Stimulated activated CD8-positive, alpha-beta memory T cell treated with anti-CD3 and anti-CD28 coated beads, Interleukin-15, amount 100 ng/mL, for 48 hours (primary cell): ENCODE results near the gene WWC1.

Source experiments
- DNase-seq, 2 donors: peaks; one replicate each; pipeline ENCODE4 v3.0.0-alpha.2; 2020; ENCODE audit warnings: low read depth in 2 of 2

The WWC1 gene

DNA sequence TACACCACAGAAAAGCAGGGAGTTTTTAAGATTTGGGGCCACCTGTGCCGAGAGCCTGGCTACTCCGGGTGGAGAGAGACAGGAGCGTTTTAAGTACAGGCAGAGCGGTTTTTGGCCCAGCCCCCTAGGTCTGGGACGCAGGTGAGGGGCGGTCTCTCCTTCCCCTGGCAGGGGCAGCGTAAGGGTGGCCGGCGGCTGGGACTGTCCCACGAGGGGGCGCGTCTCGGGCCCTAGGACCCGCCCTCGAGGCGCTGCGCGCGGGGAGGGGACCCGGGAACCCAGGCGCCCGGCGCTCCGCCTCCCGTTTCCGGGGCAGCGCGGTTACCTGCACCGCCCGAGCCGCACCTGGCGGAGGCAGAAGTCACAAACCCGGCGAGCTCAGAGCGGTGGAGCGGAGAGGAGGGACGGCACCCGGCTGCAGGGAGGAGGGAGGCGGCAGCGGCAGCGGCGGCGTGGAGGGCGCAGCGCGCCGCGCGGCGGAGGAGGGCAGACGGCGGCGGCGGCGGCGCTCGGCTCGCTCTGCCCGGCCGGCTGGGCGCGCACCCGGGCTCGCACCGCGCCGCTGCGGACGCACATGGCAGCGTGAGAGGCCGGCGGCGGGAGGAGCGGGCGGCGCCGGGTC is at the start of gene WWC1:
TSS of gene WWC1 (plus strand) at position 304 of the 622 bp plus-strand sequence. CDS start 508 bp downstream, outside the sequence.
- DNase-seq: peak in 1 of 2 donors; percentile 4

DNA sequence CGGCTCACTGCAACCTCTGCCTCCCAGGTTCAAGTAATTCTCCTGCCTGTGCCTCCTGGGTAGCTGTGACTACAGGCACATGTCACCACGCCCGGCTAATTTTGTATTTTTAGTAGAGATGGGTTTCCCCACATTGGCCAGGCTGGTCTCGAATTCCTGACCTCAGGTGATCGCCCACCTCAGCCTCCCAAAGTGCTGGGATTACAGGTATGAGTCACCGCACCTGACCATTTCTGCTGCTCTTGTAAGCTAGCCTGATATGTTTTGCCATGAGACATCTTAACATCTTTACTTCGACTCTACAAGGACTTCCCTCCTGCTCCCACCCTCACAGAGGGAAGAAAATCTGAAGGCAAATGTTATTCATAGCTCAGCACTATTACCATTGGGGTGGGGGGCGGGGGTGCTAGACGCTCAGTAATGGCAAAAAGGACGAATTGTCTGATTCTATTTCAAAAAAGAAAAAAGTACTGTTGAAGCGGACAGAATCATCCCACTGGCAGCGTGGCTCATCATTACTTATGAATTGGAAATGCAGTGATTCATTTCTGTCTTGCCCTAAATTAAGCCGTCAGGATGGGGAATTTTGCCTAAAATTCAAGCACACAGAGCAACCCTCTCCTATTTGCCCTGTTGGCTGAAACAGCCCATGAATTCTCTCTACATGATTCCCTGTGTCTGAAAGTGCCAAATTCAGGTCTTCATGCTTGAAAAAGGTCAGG is 46.4 kb upstream of the WWC1 start:
- DNase-seq: no peak

DNA sequence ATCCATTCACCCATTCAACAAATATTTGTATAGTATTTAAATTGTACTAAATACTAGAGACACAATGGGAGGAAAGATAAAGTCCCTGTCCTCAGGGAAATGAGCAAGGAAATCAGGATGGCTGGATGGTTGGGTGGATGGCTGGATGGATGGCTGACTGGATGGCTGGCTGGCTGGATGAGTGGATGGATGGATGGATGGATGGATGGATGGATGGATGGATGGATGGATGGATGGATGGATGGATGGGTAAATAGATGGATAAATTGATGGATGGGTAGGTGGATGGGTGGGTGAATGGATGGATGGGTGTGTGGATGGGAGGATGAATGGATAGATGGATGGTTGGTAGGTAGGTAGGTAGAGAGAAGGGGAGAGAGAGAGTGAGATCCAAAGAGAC is 41.5 kb upstream of the WWC1 start:
- no peak for DNase-seq

DNA sequence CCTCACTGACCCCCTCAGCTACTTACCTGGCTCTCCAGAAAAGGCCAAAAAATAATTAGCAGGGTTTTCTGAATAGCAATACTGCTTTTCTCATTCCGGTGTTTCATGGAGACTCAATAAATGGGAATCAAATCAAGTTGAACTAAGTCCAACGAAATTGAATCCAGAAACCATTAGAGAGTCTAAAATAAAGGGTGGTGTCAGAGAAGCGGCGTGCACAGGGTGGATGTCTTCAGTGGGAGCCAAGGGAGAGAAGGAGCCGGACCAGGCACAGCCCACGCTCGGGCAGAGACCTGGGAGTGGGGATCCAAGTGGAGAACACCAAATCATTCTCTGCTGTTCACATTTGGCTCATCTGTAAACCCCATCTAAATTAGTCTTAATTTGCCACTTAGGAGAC is 40.2 kb upstream of the WWC1 start:
- DNase-seq: no peak

DNA sequence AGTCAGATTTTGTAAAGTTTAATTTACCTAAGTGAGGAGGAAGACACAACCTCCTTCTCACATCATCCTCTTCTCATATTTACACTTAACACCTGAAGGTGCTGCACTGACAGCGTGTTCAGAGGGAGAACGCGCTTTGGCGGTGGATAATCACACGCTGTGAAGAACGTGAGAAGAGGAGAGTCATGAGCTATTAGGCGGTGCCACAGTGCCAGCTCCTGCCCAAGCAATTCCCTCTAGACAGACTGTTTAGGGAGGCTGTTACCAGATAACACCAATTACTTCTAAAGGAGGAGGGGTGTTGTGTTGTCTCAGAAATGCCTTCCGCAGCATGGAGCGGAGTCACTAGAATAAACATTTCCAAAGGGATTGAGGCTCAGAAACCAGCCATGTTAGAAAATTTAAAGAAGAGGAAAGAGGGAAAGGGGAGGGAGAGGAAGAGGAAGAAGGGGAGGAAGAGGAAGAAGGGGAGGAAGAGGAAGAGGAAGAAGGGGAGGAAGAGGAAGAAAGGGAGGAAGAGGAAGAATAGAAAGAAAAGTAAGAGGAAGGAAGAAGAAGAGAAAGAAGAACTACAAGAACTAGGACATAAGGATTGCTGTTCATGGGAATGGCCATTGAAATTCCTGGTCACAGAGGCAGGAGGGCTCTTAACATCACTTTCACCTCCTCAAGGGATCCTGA is 37.3 kb upstream of the WWC1 start:
- DNase-seq: no peak

DNA sequence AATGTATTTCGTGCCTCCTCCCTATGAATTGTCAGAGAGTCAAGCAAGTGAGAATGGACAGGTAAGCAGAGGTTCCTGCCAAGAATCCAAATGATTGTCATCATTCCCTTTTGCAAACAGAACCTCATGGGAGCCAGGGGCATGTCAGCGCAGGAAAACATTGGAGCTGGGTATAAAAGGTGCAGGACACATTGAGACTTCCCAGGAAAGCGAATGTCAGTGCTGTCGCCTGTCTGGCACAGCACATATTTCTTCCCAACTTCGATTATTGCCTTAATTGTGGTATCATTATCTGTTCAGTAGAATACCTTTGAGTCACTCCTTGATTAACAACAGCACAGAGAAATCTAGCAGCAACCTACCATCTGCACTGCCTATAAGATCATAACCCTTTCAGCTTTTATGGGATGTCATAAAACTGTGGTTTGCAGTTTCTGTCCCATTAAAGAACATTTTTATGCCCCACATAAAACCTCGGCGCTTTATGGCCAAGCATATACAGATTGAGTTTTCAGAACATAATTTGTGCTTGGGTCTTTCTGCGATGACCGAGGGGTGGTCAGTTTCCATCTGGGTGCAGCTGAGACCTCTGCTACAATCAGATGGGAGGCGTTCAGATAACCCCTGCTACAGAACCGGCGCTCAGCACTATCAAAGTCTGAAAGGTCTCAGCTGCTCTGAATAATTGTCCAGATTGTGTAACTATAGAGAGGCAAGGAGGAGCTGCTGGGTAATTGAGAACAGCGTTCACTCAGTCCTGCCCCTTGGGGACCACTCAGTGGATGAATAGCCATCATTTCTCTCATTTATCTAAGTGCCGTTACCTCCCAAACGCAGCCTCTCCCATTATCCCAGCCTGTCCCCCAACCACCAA is 30.9 kb upstream of the WWC1 start:
- DNase-seq: no peak

DNA sequence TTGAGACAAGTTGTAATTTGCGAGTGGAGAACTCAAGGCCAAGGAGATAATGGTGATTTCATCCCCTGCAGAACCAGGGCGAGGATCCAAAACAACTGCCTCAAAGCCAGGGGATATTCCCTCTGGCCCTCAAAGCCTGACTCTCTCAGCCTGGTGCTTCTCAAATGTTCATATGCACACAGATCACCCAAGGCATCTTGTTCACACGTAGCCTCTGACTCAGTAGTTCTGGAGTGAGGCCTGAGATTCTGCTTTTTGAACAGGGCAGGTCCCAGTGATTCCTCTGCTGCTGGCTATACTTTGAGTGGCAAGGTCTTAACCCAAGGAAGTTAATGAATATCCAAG is 30.2 kb upstream of the WWC1 start:
- no peak for DNase-seq

DNA sequence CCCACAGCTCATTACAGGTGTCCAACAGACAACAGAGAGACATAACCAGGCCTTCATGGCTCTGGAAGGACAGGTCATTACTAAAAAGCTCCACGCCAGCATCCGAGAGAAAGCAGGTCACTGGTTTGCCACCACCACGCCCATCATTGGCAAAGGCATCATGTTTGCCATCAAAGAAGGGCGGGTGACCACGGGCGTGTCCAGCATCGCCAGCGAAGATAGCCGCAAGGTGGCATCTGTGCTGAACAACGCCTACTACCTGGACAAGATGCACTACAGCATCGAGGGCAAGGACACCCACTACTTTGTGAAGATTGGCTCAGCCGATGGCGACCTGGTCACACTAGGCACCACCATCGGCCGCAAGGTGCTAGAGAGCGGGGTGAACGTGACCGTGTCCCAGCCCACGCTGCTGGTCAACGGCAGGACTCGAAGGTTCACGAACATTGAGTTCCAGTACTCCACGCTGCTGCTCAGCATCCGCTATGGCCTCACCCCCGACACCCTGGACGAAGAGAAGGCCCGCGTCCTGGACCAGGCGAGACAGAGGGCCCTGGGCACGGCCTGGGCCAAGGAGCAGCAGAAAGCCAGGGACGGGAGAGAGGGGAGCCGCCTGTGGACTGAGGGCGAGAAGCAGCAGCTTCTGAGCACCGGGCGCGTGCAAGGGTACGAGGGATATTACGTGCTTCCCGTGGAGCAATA is 29.3 kb upstream of the WWC1 start:
- no peak for DNase-seq

DNA sequence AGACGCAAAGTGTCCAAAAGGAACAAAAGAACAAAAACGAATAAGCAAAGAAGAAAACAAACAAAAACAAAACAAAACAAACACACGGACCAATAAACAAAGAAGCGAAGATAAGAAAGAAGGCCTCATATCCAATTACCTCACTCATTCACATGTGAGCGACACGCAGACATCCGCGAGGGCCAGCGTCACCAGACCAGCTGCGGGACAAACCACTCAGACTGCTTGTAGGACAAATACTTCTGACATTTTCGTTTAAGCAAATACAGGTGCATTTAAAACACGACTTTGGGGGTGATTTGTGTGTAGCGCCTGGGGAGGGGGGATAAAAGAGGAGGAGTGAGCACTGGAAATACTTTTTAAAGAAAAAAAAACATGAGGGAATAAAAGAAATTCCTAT is 28.3 kb upstream of the WWC1 start:
- DNase-seq: no peak

DNA sequence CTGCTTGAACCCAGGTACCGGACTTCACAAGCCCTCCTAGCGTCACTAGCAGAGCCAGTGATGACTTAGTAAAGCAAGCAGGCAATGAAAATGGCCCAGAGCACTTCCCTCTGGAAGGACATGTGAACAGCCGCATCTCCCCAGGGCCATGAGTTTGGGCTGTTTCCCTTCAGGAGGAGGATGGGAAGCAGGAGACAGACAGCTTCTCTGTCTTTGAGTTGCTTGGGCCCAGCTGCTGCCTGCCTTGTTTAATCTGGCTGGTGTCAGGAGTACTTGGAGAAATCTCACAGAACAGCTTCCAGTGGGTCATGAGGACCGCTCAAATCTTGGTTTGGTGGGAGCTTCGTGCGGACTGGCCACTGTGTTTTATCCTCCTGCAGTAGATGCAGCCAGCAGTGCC is 25.4 kb upstream of the WWC1 start:
- no peak for DNase-seq

DNA sequence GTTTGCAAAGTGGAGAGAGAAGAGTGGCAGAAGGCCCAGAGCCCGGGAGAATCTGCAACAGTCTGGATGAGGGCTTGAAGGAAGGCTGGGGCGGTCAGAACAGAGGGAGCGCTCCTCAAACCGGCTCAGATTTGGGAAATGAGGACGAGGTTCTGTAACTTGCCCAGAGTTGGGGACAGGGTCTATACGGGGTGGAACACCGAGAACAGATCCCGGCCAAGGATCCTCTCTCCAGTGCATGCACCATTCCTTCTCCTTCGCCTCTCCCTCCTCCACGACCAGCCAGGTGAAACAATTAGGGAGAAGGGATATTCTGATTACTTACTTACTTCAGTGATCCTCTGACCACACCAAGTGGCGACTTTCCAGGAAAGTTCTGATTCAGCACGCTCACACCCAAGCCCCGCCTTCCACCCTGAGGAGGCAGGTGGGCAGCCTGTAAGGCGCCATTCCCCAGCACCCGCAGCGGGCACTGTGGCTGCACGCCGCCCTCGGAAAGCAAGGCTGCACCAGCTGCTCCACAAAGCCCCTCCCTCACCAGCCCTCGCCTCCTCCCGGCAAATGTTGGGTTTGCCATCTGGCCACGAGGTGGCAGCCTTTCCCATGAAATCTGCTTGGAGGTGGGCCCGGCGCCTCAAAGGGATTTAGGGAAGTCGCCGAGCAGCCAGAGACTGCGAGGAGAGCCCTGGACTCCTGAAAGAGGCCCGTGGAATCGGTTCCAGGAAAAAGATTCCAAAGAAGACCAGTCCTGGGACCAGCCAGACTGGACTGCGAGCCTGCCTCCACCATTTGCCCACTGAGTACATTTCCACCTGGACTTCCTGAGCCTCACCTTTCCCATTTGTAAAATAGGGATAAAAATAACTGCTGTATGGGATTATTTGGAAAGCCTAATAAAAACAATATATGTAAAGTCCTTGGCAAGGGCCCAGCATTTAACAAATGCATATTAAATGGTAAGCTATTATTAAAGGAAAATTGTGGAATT is 22.2 kb upstream of the WWC1 start:
- DNase-seq: peak; percentile 53

DNA sequence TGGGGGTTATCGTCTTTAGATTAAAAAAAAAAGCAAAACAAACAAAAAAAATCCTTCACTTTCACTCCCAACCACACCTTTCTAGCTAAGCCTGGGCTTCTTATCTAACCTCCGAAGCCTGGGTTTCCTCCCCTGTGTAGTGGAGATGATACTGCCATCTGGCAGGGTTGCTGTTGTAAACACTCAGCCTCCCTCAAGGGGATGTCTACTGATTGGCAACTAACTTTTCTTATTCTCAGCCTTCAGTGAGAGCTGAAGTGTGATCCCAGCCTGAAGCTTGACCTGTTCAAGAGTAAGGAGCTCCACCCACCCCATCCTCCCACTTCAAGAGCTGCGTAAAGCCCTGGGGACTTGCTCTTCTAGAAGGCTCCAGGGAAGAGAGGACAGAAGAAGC is 21.5 kb upstream of the WWC1 start:
- DNase-seq: no peak

DNA sequence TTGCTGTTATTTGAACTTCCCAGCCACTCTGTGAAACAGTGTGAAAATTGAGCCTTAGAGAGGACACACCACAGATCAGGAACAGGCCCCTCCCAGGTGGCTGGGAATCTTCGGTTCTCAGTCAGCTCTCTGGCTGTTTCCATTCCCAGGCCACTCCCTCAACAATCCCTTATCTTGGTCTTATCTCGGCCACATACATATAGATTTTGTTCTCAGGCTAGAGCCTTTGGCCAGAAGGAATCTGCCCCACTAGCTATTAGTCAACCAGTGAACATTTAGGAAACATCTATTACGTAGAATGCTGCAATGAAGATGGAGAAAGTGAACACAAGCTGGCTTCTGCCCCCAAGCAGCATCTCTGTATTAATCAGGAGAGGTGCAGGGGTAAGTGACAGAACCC is 21.0 kb upstream of the WWC1 start:
- no peak for DNase-seq

DNA sequence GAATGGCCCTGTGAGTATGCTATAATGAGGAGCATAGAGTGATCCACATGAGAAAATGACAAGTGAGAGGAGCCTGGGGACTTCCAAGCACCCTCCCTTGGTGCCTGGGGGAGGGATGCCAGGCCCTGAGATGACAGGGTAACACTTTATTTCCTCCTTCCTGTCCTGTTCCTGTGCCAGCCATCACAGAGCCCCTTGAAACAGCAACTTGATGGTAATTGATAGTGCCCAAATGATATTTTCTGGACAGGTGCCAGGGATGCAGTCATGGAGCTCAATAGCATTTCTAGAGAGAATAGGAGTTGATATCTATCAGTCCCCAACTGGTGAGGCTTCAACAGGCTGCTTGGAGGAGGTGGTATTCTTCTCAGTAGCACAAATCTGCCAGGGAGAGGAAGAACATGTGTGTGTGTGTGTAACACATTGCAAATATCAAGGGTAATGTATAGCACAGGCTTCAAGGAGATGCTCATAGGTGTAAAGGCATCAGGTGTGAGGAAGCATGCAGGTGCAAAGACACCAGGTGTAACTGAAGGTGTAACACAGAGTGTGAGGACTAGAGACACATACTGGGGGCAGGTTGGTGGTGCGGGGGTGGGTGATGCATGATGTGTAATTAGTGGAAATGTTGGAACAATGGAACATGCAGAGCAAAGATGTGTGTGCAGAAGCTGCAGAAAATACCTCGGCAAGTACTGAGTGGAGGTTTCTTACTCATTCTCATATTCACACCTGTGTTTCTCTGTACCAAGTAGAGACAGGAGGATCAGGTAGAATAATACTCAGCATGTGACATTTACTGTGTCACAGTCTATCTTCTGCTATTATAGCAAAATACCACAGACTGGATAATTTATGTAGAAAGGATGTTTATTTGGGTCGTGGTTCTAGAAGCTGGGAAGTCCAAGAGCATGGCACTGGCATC is 18.1 kb upstream of the WWC1 start:
- DNase-seq: no peak

DNA sequence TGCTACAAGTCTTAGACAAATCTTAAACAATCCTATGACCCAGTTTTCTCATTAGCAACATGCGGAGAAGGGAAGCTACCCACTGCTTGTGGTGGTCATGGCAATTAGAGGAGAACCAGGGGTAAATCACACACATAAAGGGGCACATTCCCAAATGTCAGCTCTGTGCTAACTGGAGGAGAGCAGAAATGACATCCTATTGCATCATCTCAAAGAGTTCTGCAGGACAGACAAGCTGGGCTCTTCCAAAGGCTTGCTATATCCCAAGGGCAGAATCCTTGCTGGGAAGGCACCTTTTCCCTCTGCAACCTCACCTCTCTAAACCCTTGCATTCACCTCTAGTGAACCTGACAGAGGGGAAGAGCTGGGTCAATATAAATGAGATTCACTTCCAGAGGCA is 17.0 kb upstream of the WWC1 start:
- no peak for DNase-seq

DNA sequence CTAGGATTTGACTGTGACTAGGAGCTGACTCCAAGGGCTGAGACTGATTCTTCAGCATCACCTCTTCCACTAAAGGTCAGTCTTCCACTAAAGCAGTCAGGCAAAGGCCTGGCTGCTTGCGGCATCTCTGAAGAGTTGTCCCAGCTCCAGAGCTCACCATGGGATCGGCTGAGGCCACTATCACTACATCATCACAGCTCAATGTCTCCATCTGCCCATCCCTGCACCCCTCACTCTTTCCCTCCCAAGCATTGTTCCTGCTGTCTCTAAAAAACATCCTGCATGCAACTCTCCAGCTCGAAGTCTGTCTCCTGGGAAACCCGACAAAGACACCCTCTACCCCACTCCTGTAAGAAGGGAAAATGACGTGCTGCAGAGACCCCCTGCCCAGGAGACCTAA is 15.5 kb upstream of the WWC1 start:
- no peak for DNase-seq

DNA sequence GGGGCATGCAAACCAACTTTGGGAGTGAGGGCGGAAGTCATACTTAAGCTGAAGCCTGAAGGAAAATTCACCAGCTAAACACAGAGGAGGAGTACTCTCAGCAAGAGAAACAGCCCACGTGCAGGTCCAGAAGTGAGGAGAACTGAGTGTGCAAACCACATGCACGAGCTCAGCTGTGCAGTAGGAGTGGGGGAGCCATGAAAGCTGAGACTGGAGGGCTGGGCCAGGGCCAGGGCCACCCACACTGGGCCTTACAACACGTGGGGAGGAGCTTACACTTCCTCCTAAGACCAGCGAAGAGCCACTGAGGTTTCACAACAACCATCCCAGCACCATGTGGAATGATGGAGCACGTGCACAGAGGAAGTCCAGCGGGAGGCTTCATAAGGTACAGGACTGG is 9.3 kb upstream of the WWC1 start:
- no peak for DNase-seq

DNA sequence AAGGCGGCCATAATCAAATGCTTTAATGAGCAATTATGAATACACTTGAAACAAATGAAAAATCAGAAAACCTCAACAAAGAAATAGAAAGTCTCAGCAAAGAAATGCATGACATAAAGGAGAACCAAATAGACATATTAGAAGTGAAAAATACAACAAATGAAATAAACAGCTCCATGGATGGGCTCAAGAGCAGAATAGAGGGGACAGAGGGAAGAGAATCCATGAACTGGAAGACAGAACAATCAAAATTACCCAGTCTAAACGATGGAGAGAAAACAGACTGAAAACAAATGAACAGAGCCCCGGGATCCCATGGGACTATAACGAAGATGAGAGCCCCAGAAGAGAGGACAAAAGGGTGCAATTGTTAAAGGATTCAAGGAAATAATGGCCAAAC is 6.6 kb upstream of the WWC1 start:
- DNase-seq: no peak

DNA sequence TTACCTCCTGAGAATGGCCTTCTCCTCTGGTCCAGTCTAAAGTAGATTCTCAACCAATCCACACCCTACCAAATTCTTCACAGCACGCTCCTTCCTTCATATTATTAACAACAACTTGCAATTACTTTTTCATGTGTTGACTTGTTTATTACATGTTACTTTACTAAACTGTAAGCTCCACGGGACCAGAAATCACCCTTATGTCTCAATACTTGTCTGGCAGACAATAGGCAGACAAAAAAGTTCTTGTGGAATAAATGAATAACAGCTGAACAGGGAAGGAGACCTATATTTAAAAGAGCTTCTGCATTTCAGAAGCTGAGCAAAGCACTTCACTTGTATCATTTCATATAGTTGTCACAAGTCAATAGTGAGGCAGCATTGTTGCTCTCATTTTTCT is 5.7 kb upstream of the WWC1 start:
- no peak for DNase-seq
